Upper lobe of left lung (tissue), 6 donors: ENCODE measurements around the gene PCSK5. TPM values are rescaled to one million over a fixed set of nuclear protein-coding genes. Genes with fewer than 3 reads are reported as not detected.

Experiments used
- ATAC-seq, 2 donors: fragments of 200-7000 bp; cut with Tn5 transposase; one replicate each; pipeline ENCODE4 v1.9.1; 2022; ENCODE audit warnings: mild to moderate bottlenecking in 2 of 2, moderate library complexity in 2 of 2; ENCODE audit not compliant: low FRiP score in 2 of 2
- DNase-seq, 2 donors: peaks; one replicate each; pipeline ENCODE4 v3.0.0-alpha.2; 2019 to 2020
- H3K27ac ChIP-seq, 4 donors: fragments of 200-600 bp; sonication (generic); one replicate each; pipeline ENCODE4 v1.5.1; 2016 to 2019
- H3K27me3 ChIP-seq, 4 donors: fragments of 200-600 bp; sonication (generic); one replicate each; pipeline ENCODE4 v1.5.1; 2017 to 2019
- H3K36me3 ChIP-seq, 4 donors: fragments of 200-600 bp; sonication (generic); one replicate each; pipeline ENCODE4 v1.5.1; 2016 to 2019
- H3K4me1 ChIP-seq, 4 donors: fragments of 200-600 bp; sonication (generic); one replicate each; pipeline ENCODE4 v1.5.1; 2018 to 2019
- H3K4me3 ChIP-seq, 4 donors: fragments of 200-600 bp; sonication (generic); one replicate each; pipeline ENCODE4 v1.5.1; 2017 to 2019; ENCODE audit warnings: mild to moderate bottlenecking in 2 of 4, moderate library complexity in 1 of 4
- H3K9me3 ChIP-seq, 4 donors: fragments of 200-600 bp; sonication (generic); one replicate each; pipeline ENCODE4 v1.5.1; 2018 to 2019
- EP300 ChIP-seq, 4 donors: sonication (generic); formaldehyde crosslinking; IDR thresholded peaks; one replicate each; pipeline ENCODE4 v1.5.1; 2017; ENCODE audit warnings: antibody characterized with exemption in 4 of 4, control low read depth in 2 of 4
- POLR2A ChIP-seq, 4 donors: fragments of 450-650 bp; IDR thresholded peaks; one replicate each; pipeline ENCODE4 v1.5.1; 2016 to 2017; ENCODE audit warnings: antibody characterized with exemption in 4 of 4, mild to moderate bottlenecking in 2 of 4
- POLR2AphosphoS5 ChIP-seq, 2 donors: sonication (generic); formaldehyde crosslinking; IDR thresholded peaks; one replicate each; pipeline ENCODE4 v1.5.1; 2017; ENCODE audit warnings: antibody characterized with exemption in 2 of 2
- WGBS, 2 donors: methylation state at CpG; one replicate each; pipeline ENCODE4 v1.1.5; 2017 to 2018; 5-methylcytosine and 5-hydroxymethylcytosine counted together
- total RNA-seq, 6 donors: library from RNA; depleted of rRNA in 4 of 6; stranded (reverse); fragments of >200 nt in 4 of 6; gene quantifications; one replicate each; pipeline versions ENCODE4 v1.1.0 to v1.2.1, GENCODE V29; 2016 to 2021
- TF ChIP-seq, protein P1 (sequence below), 6 experiments: fragments of 450-650 bp in 4 of 6; fragments of 200-600 bp in 2 of 6; sonication (generic) in 2 of 6; IDR thresholded peaks; one replicate each; pipeline ENCODE4 v1.5.1; 2016 to 2019; ENCODE audit warnings: antibody characterized with exemption in 6 of 6
- donor health status: DM: no; HTN: no; CAD: no; lungs with moderate emphysema.
- donor health status: DM: no; HTN: yes; CAD: no; lungs with severe emphysema.

PCSK5 gene
- total RNA-seq, 6 donors from 2014 or later = 12.8 to 29.2 (median 18.3) TPM

DNA sequence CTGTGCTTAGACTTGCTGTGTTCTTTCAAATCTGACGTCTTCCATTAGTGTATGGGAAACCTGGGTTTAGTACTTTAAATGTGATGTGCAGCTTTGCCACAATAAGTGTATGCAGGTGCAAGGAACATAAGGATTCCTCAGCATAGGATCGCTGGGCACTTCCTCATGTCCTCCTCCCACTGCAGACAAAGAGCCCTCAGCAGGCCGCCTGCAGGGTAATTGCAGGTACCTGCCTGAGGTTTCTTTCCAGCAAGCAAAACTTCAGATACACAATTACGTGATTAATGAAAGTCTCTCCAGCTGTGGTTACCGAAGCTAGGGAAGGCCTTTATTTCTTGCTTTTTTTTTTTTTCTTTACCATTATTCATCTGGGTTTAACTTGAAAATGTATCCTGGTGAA, 270.6 kb downstream of the PCSK5 start:
- 58 to 72% methylated on average over 5 of the region's 5 CpGs for whole genome bisulfite sequencing, 2 donors
- H3K9me3 ChIP-seq = no peaks in the 10 kb centered on the region

DNA sequence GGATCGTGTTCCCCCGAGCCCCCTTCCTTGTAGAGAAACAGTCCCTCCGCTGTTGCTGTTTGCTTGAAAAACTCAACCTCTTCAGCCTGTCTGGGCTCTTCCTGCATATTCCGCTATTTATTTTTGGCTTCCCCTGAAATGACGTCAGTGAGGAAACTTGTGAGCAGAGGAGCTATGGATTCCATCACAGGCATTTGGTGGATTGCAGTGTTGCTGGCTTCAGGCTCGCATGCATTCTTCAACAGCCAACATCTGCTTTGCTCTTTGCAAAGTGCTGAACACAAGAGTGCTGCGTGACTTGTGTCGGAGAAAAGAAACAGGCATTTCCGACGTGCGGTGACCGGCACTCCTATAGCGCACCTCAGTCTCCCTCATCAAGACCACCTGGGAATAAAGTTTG, 271.1 kb downstream of the PCSK5 start:
- TF ChIP-seq, protein P1, sequence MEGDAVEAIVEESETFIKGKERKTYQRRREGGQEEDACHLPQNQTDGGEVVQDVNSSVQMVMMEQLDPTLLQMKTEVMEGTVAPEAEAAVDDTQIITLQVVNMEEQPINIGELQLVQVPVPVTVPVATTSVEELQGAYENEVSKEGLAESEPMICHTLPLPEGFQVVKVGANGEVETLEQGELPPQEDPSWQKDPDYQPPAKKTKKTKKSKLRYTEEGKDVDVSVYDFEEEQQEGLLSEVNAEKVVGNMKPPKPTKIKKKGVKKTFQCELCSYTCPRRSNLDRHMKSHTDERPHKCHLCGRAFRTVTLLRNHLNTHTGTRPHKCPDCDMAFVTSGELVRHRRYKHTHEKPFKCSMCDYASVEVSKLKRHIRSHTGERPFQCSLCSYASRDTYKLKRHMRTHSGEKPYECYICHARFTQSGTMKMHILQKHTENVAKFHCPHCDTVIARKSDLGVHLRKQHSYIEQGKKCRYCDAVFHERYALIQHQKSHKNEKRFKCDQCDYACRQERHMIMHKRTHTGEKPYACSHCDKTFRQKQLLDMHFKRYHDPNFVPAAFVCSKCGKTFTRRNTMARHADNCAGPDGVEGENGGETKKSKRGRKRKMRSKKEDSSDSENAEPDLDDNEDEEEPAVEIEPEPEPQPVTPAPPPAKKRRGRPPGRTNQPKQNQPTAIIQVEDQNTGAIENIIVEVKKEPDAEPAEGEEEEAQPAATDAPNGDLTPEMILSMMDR (IDR thresholded peaks at IDR 0.05) = no peak
- TF ChIP-seq POLR2AphosphoS5 (IDR thresholded peaks at IDR 0.05) (no peak), EP300 (IDR thresholded peaks at IDR 0.05) (no peak), POLR2A (IDR thresholded peaks at IDR 0.05) (no peak)
- H3K27me3 ChIP-seq = no peaks in the 10 kb centered on the region
- no peak for DNase-seq
- H3K4me1 ChIP-seq = peaks cover 0 to 7% (median 2%) of the 10 kb centered on the region in 4 donors
- no peaks in the 10 kb centered on the region for H3K9me3 ChIP-seq
- peaks cover 0 to 18% (median 0%) of the 10 kb centered on the region in 4 donors for H3K36me3 ChIP-seq
- whole genome bisulfite sequencing, 2 donors = 75 to 85% methylated on average over 13 of the region's 13 CpGs
- H3K27ac ChIP-seq = no peak overlapping the region
- peak in 1 of 2 donors; percentile 69 for ATAC-seq
- no peak overlapping the region for H3K4me3 ChIP-seq

More for the DNA sequence above, 270.6 kb downstream of the PCSK5 start:
- DNase-seq (no peak), ATAC-seq (no peak)
- Histone ChIP-seq H3K36me3 (peaks cover 0 to 18% (median 0%) of the 10 kb centered on the region in 4 donors), H3K27me3 (no peaks in the 10 kb centered on the region), H3K4me3 (no peak overlapping the region), H3K27ac (no peak overlapping the region), H3K4me1 (peaks cover 0 to 7% (median 2%) of the 10 kb centered on the region in 4 donors)
- TF ChIP-seq POLR2A (IDR thresholded peaks at IDR 0.05) (no peak), POLR2AphosphoS5 (IDR thresholded peaks at IDR 0.05) (no peak), EP300 (IDR thresholded peaks at IDR 0.05) (no peak)
- TF ChIP-seq, protein P1 (IDR thresholded peaks at IDR 0.05) = no peak

DNA sequence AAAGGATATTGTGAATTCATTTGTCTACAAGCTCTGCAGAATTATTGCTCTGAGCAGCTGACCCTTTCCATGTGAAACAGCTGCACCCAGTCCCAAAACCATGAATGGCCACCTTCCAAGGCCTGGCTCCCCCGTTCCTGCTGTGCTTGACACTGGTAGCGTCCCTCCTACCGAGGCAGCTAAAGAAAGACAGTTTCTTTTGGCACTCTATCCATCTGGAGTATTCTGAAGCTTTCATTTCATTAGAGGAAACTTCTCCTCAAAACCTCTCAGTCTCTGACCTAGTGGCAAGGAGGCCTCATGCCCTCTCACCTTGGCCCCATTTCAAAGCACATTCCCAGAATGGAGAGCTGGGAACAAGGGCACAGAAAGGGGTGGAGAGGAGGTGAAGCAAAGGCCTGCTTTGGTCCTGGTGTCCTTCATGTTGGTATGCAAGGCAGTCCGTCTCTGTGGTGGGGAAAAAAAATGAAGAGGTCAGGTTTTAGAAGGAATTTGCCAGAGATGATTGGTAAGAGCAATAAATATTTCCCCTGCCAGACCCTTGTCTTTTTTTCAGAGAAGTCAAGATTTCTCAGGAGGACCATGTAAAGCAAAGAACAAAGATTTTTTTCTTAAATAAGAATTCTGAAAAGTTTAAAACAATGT, 271.7 kb downstream of the PCSK5 start:
- DNase-seq (no peak), ATAC-seq (no peak)
- WGBS, 2 donors = 72 to 81% methylated on average over 4 of the region's 4 CpGs
- no peaks in the 10 kb centered on the region for H3K27me3 ChIP-seq
- H3K9me3 ChIP-seq = no peaks in the 10 kb centered on the region
- H3K4me3 ChIP-seq = no peak overlapping the region
- H3K36me3 ChIP-seq = peaks cover 0 to 18% (median 0%) of the 10 kb centered on the region in 4 donors
- TF ChIP-seq, protein P1 (IDR thresholded peaks at IDR 0.05) = no peak
- TF ChIP-seq POLR2A (IDR thresholded peaks at IDR 0.05) (no peak), POLR2AphosphoS5 (IDR thresholded peaks at IDR 0.05) (no peak), EP300 (IDR thresholded peaks at IDR 0.05) (no peak)
- H3K4me1 ChIP-seq = peaks cover 0 to 7% (median 2%) of the 10 kb centered on the region in 4 donors
- peak overlapping the region in 1 of 4 donors; percentile 38 for H3K27ac ChIP-seq

DNA sequence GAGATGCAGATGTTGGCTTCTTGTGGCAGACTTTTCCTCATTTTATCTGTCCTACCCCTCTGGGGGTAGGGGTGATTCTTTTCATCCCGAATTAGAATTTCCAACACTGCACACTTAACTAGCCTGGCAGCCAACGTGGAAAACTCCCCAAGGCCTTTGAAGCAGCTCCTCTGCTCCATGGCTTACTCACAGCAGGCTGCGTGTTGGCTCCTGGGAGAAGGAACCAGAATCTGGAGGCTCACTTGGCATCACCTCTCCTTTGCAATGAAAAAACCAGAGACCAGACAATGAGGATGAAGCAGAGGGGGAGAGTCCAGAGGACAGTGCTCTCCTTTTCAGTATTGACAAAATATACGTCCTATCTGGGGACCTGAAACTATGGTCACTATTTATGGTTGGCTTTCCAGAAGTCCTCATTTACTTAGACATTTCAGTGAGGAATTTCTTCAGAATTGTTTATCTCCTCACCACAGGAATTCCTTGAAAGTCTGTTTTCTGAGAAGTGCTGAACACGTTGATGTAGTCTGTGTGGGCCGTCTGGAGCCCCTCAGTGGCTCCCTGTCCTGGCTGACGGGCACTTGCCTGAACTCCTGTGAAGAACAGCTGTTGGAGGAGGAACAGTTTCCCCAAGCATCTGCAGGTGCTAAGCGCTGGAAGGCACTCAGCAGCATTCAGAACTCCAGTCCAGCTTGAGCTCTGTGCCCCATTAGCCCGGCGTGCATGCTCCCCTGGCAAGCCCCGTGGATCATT, 272.5 kb downstream of the PCSK5 start:
- Histone ChIP-seq H3K4me3 (no peak overlapping the region), H3K4me1 (peaks cover 0 to 7% (median 2%) of the 10 kb centered on the region in 4 donors), H3K27ac (no peak overlapping the region), H3K36me3 (peaks cover 0 to 18% (median 0%) of the 10 kb centered on the region in 4 donors), H3K9me3 (no peaks in the 10 kb centered on the region), H3K27me3 (no peaks in the 10 kb centered on the region)
- ATAC-seq (peak in 1 of 2 donors; percentile 42), DNase-seq (peak in 1 of 2 donors; percentile 12)
- WGBS, 2 donors = 75 to 76% methylated on average over 10 to 11 of the region's 11 CpGs
- TF ChIP-seq EP300 (IDR thresholded peaks at IDR 0.05) (no peak), POLR2AphosphoS5 (IDR thresholded peaks at IDR 0.05) (no peak), POLR2A (IDR thresholded peaks at IDR 0.05) (no peak)
- TF ChIP-seq, protein P1 (IDR thresholded peaks at IDR 0.05) = no peak
